RKO (cell line): ENCODE data around the gene SEMA4D.
A peak's percentile ranks its signal among the peaks of the same experiment; 100 is the strongest.

Experiments
- DNase-seq: peaks from one replicate; pipeline ENCODE4 v3.0.0-alpha.2; 2016; ENCODE audit warnings: low spot score

The SEMA4D gene

DNA sequence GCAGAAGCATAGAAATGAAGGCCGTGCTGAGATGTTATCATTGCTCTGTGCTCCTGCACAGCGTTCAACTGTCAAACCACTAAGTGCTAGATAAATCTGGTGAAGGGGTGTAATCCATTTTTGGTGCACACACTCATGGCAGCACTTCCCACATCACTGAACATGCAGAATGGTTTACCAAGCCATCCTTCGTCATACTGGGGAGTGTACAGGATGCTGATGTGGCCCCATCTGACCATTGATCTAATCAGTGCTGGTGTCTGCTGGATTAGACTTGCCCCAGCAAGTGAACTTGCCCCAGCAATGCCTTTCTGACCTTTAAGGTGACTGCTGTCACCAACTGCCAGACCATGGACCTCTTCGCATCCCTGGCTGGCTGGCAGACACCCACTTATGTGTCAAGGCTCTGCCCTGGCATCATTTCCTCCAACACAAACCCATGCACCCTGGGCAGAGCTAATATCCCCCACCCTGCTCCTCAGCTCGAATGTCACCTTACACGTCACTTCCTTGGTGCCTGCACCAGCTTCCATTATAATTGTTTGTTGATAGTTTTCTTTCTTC lies 4.2 kb upstream of the SEMA4D start:
- no peak for DNase-seq

DNA sequence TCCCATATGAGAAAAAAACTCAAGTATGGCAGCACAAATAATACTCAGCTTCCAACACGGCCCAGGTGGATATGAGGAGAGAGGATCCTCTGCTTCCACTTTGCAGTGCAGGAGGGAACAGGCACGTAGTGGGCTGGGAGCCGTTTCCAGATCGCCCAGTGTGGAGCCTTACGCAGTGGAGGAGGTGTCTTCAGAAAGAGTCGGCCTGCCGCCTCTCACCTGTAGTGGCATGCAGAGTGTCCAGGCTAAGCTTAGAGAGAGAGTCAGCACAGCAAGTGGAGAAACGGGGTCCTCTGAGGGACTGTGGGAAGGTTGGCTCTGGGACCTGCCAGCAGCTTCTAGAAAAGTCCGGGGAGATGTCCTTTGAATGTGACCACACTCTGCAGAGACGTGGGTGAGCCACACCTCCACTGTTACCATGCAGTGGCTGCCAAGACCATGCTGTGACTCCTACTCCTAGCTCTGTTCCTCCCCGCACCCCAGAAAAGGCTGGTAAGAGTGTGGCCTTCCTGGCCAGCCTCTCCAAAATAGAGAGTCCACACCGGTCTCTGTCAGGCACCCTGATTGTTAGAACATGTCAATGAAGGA lies 3.5 kb upstream of the SEMA4D start:
- DNase-seq = no peak

DNA sequence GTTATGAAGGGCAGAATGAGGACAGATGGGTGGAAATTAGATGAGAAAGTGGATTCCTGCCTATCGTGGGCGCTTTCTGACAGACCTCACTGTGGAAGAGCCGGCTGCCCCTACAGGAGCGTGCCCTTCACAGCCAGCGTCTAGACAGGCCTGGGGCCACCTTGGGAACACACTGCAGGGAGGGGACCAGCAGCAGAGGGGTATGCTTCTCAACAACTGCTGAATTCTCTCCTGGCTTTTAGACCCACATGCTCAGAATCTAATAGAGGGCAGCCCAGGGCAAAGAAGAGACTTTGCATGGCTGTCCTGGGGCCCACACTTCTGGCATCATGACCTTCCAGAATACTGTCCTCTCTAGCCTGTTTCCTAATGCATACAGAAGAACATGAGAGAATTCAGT lies 2.1 kb upstream of the SEMA4D start:
- no peak for DNase-seq

DNA sequence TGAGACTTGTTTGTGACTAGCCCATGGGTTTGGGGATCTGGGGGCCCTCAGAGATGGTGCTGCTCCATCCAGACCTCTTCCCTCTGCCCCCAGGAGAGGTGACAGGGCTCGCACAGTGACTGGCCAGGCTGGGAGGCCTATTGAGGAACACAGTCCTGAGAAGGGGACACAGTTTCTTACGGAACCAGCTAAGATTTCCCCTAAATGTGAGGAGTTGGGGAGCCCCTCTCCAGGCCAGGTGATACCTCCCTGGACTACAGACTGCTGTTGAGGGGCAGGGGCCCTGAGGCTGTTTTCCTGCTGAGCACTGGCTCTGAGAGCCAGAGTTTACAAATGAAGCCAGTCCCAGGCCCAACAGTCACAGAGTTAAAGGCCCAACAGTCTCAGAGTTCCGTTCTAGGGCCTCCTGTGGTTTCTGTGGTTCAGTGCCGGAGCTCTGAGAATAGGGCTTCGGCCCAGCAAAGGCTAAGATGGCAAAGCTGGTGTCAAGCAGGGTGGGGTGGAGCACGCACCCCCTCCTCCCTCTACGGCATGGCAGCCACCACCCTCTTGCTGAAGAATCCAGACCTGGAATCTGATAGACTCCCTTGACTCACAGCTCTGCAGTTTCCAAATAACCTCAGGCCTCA lies 1.1 kb upstream of the SEMA4D start:
- no peak for DNase-seq

DNA sequence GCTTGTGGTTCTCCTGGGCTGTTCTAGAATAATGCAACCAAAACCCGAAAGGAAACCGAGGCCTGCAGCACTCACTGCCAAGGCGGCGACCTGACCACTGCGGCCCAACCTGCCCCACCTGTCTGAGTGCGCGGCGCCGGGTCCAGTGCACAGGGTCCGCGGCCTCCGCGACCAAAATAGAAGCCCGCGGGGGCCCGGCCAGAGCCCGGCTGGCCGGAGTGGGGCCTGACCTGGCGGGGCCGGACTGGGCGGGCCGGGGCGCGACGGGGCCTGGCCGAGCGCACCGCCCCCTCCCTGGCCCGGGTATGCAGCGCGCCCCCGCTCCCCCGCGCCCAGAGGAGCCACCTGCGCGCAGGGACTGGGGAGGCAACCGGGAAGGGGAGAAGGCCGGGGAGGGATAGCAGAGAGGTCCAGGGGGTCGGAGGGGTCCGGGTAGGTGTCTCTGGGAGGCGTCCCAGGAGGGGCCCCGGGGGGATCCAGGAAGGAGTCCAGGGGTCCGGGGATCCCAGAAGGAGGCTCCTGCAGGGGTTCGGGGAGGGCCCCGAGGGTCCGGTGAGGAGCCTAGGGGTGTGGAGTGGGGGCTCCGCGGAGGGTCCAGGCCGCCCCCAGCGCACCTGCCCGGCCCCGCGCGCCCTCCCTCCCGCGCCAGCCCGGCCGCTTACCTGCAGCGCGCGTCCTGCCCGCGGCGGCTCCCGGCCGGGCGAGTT lies 503 bp downstream of the SEMA4D start:
- no peak for DNase-seq

DNA sequence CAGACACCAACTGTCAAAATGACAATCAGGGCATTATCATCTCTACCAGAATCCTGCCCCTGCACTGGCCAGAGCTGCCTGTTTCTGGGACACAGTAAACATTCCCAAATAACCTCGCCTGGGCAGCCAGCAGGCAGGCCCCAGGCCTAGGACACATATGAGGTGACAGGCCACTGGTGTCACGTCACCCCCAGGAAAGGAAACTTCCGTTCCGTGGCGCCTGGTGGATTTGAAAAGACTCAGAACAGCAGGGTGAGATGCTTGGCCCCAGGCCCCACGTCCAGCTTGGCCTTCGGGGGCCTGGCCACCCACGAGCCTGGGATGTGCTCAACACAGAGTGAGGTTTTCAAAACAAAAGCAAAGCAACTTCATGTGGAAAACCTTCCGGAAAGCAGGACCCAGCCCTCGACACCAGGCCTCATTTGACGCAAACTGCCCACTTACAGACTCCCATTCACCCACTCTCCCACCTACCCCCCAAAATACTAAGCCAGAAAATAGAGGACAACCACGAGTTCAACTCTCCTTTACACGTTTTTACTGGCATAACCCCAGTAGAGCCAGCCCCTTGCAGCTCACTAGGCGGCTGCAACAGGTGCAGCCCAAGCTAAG lies 1.2 kb downstream of the SEMA4D start:
- no peak for DNase-seq

DNA sequence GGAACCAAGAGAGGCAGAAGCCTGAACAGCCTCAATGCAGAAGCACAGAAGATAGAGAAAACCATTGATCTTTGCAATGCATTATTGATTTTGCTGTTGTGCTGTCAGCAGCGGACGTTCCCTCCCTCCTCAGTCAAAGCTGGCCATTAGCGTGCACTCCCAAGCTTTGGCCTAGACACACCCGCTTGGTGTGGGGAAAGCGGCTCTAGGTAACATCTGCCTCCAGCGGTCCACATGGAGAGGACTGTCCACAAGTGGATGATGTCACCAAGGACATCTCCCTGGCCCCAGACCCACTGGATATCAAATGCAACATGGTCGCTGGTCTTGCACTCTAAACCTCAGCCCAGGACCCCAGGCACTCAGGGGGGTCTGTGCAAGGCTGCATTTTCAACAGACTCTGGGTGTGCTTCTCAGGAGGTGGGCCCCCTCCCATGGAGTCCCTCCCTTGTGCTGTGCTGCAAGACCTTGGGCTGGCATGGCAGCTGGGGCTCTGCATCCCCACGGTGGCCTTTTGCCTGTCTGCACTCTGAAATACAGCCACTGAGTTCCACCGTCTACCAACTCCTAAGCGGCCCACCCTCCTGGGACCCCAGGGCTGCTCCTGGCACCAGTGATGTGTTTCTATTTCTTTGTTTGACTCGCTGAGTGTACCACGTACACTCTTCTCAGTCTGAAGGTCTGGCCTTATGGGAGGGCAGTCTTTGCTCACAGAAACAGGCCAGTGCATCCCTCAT lies 1.9 kb downstream of the SEMA4D start:
- no peak for DNase-seq

DNA sequence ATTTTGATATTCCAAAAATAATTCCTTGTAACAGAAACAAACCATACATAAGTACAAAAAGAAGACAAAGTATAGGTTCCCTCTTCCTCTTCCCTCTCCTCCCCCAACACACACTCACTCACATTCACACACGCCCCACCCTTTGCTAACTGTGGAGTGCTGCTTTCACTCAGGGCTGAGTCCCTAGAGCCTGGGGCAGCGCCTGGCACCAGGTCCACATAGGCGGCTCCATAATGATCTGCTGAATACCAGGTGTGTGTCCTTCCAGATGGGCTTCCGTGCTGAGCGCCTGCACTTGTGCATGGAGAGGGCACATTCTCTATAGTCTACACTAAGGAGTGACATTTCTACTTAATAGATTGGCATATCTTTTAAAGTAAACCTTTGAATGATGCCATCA lies 3.7 kb downstream of the SEMA4D start:
- DNase-seq = no peak

DNA sequence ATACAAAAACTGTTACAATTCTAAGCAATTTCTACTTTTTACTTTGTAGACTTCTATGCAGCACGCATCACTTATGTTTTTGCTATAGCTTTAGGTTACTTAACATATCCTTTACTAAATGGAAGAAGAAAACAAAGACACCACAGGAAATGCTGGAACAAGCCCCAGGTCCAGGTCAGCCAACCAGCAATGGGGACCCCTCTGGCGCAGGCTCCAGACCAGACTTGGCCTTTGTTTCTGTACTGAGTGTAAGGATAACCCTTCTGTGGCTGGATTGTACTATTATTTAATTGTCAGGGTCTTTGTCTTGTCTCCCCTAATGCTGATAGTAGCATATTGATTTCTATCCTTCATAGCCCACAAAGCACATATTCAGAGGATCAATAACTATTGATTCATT lies 4.2 kb downstream of the SEMA4D start:
- DNase-seq = no peak

DNA sequence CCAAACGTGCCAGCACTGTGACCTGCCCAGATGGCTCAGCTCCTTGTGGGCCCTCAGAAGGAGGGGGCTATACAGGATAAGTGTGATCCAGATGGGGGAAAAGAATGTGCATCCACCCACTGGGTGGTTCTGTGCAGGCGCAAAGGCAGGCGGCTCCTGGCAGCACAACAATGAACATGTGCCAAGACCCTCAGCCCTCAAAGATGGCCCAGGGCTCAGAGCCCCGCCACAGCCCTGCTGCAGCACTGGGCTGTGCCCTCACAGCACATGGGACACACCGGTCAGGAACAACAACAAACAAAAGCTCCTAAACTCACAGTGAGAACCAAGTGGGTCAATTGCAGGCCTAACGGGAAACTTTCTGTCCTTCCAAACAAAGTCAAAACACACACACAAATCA lies 4.7 kb downstream of the SEMA4D start:
- no peak for DNase-seq

DNA sequence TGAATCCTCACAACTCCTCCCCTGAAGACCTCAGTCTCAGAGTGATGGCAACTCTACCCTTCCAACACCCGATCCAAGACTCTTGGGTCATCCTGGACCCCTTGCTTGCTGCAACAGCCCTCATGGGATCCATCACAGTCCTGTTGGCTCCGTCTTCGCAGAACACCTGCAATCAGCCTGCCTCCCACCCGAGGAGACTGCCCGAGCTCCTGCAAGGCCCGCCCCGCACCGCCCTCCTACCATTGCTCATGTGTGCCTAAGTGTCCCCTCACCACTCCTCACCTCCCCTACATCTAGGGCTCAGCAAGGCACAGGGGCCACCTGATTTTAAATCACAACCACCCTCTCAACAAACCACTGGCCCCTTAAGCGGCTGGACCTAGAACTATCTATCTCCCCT lies 5.3 kb downstream of the SEMA4D start:
- no peak for DNase-seq

DNA sequence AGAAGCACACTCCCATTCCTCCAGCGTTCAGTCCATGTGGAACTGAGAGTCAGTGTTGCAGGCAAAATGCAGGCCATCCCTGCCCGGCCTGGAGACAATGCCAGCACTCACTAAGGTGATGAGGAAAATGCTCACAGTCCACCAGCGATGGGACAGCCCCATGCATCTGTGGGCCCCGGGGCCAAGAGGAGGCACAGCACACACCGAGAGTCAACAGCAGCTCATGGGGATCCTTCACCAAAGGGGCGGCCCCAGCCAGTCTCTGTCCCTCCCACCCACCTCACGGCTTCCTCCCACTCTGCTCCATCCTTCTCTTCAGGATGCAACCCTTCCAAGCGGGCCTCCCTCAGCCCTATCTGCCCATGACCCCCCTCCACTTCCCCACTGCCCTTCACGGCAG lies 6.2 kb downstream of the SEMA4D start:
- no peak for DNase-seq

DNA sequence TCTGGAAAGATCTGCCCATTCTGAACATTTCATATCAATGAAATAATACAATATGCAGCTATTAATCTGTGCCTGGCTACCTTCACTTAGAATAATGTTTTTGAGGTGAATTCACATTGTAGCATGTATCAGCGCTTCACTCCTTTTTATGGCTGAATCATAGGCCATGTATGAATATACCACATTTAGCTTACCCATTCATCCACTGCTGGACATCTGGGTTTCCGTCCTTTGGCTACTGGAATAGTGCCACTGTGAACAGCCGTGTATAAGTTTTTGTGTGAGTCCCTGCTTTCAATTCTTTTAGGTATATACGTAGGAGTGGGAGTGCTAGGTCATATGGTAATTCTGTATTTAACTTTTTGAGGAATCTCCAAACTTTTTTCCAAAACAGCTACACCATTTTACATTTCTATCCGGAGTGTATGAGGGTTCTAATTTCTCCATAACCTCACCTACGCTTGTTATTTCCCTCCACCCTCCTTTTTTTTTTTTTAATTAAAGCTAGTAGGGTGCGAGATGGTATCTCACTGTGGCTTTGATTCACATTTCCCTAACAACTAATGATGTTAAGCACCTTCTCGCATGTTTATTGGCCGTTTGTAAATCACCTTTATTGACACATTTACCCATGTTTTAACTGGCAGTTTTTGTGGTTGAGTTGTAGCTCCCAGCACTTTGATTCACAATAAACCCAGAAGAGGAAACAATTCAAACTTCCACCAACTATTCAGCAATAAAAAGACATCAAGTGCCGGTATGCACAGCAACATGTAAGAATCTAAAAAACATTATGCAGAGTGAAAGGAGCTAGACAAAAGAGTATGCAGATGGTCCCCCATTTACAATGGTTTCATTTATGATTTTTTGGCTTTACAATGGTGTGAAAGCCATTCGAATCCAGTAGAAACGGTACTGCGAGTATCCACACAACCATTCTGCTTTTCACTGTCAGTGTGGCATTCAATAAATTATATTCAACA lies 8.1 kb downstream of the SEMA4D start:
- no peak for DNase-seq

DNA sequence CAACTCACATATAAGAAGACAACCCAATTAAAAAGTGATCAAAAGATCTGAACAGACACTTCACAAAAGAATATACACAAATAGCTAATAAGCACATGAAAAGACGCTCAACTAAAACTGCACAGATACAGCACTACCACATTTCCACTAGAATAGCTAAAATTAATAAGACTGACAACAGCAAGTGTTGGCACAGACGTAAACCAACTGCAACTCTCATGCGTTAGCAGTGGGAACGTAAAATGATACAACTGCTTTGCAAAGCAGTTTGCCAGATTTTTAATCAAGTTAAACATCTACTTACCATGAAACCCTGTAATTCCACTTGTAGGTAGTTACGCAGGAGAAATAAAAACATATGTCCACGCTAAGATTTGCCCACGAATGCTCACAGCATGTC lies 9.0 kb downstream of the SEMA4D start:
- DNase-seq = no peak

DNA sequence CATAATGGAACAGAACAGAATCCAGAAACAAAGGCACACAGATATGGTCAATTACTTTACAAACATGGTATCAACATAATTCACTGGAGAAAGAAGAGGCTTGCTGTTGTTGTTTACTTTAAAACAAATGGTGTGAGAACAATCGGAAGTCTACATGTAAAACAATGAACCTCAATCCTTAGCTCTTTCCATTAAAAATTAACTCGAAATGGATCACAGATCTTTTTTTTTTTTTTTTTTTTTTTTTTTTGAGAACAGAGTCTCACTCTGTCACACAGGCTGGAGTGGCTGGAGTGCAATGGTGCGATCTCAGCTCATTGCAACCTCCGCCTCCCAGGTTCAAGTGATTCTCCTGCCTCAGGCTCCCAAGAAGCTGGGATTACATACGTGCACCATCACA lies 9.8 kb downstream of the SEMA4D start:
- no peak for DNase-seq

DNA sequence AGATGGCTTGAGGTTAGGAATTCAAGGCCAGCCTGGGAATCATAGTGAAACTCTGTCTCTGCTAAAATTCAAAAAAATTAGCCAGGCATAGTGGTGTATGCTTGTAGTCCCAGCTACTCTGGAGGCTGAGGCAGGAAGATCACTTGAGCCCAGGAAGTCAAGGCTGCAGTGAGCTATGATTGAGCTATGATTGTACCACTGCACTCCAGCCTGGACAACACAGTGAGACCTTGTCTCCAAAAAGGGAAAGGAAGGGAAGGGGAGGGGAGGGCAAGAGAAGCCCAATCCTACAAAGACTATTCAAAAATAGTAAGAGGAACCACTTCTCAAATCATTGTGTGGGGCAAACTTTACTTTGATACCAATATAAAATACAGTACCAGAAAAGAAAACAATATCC lies 11.2 kb downstream of the SEMA4D start:
- DNase-seq = no peak

DNA sequence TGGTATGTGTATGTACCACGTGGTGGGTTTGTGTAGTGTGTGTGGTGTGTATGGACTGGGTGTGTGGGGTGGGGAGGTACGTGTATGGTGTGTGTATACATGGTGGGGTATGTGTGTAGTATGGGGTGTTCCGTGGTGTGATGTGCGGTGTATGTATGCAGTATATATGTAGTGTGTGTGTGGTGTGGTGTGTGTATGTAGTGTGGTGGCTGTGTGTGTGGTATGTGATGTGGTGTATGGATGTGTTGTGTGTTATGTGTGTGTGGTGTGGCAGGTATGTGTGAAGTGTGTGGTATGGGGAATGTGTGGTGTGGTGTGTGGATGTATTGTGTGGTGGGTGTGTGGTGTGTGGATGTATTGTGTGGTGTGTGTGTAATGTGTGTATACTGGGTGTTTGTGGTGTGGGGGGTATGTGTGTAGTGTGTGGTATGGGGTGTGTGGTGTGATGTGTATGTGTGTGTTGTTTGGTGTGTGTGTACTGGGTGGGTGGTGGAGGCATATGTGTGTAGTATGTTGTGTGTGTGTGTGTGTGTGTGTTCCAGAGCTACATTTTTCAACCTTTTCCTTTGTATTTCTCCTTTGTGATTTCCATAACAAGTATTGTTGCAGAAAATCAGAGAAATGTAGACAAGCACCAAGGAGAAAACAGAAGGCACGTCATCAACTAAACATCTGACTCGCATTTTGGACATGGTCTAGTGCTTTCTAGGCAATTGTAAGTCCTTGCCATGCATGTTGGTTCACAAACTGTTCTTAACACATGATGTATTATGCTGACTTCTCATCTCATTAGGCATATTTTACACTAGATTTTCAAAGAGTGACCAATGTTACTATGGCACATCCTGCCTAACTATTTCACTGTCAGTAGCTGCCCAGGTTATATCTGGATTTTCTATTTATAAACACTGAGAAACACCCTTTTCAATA lies 13.2 kb downstream of the SEMA4D start:
- peak; percentile 25 for DNase-seq

DNA sequence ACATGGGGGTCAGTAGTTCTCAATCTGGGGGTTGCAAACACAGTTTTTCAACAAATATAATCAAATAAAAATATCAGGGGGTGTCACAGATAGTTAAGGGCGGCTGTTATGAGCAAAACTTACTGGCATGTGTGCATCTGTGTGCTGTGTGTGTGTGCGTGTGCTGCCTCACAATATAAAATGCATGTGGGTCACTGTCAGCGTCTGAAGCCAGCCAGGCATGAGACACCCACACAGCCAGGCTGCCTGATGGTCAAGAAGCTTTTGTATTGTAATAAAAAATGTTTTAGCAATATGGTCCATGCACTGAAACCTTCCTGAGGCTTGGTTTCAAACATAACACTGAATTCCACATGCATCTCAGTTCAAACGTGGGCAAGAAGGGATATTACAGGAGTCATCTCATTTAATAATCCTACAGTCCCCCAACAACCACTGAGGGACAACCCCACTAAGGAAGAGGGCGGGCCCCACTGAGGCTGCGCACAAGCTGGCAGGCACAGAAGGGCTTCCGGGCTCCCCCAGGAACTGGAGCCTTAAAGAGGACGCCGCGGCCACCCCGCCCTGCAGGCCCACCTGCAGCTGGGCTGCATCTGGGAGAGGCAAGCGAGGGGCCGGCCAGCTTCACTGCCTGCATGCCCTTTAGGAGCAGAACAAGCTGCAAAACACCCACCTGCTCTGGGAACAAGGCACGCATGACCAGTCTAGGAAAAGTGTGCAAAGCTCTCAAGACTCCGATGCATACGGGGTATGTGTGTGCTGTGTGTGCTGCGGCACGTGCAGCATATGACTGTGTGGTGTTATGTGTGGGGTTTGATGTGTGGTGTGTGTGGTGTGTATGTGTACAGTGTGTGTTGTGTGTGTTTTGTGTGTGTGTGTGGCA lies 14.1 kb downstream of the SEMA4D start:
- DNase-seq = no peak

DNA sequence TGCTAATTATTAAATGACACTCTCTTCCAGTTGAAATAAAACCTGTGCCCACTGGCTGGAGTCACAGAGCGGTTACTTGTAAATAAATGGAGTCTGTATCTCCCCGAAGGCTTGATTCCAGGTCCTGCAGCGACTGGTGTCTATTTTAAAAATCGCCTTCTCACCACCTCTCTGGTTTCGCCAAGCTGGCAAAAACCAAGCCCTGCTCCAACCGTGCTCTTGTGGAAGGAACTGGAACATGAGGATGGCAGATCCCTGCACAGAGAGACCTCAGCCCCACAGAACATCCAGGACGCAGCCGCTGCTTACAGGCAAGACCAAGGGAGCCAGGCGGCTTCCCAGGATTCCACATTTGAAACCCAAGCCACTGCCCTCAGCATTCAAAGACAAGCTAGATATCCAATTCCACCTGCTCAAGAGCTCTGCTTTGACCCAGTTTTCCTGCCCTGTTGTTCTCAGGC lies 15.0 kb downstream of the SEMA4D start:
- DNase-seq = no peak
